ENCODE measurements around the gene AEBP1. TPM values are rescaled to one million over a fixed set of nuclear protein-coding genes. Genes with fewer than 3 reads are reported as not detected.

The AEBP1 gene
- total RNA-seq, 2 experiments from 2014 or later: 29.1 to 30.4 TPM

DNA sequence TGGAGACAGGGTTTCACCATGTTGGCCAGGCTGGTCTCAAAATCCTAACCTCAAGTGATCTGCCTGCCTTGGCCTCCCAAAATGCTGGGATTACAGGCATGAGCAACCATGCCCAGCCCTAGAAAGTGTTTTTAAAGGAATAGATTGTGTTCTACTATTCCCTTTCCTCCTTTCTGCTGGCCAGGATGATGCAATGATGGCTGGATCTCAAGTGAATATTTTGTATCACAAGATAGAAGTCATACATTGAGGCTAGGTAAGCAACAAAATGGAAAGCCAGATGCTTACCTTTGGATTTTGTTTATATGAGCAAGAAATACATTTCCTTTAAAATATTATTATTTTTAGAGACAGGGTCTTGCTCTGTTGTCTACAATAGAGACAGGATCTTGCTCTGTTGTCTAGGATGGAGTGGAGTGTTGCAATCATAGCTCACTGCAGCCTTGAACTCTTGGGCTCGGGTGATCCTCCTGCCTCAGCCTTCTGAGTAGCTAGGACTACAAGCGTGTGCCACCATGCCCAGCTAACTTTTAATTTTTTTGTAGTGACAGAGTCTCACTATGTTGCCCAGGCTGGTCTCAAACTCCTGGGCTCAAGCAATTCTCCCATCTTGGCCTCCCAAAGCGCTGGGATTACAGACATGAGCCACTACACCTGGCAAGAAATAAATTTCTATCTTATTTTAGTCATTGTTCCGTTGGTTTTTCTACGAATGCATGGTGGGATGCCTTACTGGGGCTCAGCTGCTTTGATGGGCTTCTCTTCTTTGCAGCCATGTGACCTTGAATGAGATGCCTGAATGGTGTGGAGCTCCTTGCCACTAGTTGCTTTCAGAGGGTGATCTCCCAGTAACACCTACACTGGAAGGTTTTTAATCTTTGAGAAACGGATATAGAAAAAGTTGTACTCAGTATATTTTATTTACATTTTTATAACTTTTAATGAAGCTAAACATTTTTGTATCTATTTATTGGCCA is 5.8 kb upstream of the AEBP1 start:
- no peaks in the 10 kb centered on the region for H3K27me3 Mint-ChIP-seq
- TF ChIP-seq, protein P1, sequence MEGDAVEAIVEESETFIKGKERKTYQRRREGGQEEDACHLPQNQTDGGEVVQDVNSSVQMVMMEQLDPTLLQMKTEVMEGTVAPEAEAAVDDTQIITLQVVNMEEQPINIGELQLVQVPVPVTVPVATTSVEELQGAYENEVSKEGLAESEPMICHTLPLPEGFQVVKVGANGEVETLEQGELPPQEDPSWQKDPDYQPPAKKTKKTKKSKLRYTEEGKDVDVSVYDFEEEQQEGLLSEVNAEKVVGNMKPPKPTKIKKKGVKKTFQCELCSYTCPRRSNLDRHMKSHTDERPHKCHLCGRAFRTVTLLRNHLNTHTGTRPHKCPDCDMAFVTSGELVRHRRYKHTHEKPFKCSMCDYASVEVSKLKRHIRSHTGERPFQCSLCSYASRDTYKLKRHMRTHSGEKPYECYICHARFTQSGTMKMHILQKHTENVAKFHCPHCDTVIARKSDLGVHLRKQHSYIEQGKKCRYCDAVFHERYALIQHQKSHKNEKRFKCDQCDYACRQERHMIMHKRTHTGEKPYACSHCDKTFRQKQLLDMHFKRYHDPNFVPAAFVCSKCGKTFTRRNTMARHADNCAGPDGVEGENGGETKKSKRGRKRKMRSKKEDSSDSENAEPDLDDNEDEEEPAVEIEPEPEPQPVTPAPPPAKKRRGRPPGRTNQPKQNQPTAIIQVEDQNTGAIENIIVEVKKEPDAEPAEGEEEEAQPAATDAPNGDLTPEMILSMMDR (IDR thresholded peaks at IDR 0.05): no peak
- peaks cover 26% of the 10 kb centered on the region for H3K4me1 Mint-ChIP-seq (ENCODE audit: low read depth)
- H3K9me3 Mint-ChIP-seq: no peaks in the 10 kb centered on the region
- ATAC-seq (peak; percentile 51), DNase-seq (peak; percentile 47)
- no peak overlapping the region for H3K4me3 Mint-ChIP-seq
- H3K27ac Mint-ChIP-seq: peak overlapping the region; percentile 86
- intact Hi-C loops (cut with micrococcal nuclease): no loop called here
- ChIA-PET POLR2A (interaction anchor here (0.6 to 2.6 kb wide), 12 partner anchors 7 to 550 kb away, joined by 3 to 11 read pairs (median 4); partner anchors contain the start of genes DBNL and PGAM2), CTCF (interaction anchor here (0.8 to 3.0 kb wide), 6 partner anchors 11 to 102 kb away, joined by 3 to 21 read pairs (median 4); partner anchors contain the start of gene YKT6)
- no peaks in the 10 kb centered on the region for H3K36me3 Mint-ChIP-seq (ENCODE audit: low read depth)

DNA sequence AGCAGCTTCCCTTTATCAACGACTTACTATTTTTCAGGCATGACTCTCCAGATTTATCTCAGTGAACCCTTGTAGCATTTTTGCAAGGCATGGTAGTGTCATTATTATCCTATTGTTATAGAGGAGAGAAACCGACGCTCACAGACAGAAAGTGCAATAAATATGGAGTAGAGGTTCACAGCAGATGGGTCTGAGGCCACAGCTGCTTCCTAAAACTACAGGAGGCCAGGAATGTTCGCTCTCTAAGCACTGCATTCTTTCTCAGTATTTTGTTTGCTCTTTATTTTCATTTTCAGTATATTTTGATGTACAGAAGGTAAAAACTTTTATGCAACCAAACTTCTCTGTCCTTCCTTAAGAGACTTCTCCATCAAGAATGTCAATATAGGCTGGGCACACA is 4.5 kb upstream of the AEBP1 start:
- Mint-ChIP-seq H3K4me1 (ENCODE audit: low read depth) (peaks cover 27% of the 10 kb centered on the region), H3K9me3 (no peaks in the 10 kb centered on the region), H3K27ac (no peak overlapping the region), H3K36me3 (ENCODE audit: low read depth) (no peaks in the 10 kb centered on the region), H3K27me3 (no peaks in the 10 kb centered on the region), H3K4me3 (no peak overlapping the region)
- ChIA-PET CTCF (interaction anchor here (1.1 to 3.0 kb wide), 2 partner anchors 15 to 96 kb away, joined by 4 to 21 read pairs; no protein-coding TSS in a partner anchor), POLR2A (interaction anchor here (1.1 to 2.6 kb wide), 3 partner anchors 16 to 53 kb away, joined by 3 to 11 read pairs (median 4); no protein-coding TSS in a partner anchor)
- no peak for DNase-seq
- intact Hi-C loops (cut with micrococcal nuclease): no loop called here
- no peak for ATAC-seq
- TF ChIP-seq, protein P1 (IDR thresholded peaks at IDR 0.05): no peak

DNA sequence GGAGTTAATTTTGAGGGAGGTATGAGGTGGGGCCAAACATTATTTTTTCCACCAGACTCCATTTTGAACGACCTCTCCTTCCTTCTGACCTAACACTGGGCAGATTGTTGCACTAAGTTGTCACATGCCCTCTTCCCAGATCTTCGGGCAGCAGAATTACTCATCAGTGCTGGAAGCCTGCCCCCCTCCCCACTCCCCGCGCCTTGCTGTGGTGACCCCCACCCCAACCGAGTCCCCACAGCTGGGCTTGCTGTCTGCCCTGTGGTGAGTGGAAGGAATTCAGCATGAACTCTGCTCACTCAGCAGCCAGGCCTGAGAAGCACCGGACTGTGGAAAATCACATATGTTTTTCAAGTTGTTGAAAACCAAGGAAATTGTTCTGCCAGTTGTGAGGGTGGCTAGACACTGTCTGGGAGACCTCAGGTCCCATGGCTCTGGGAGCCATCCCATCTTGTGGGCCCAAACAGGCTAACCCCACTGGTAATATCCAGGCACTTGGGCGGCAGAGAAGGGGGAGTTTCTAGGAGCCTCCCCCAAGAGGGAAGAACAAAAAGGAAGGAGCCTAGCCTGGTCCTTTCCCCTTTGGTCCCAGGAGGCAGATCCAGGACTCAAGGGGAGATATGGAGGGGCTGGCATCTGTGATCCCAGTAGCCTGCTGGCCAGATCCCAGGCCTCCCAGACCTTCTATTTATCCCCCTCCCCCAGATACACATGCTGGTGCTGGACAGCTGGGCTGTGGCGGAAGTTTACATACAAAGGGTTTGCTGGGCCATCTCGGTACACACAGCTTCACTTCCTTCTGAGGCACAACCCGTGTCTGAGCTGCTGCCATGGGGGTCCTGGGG is 3.5 kb upstream of the AEBP1 start:
- intact Hi-C loops (cut with micrococcal nuclease): no loop called here
- ATAC-seq (no peak), DNase-seq (no peak)
- Mint-ChIP-seq H3K36me3 (ENCODE audit: low read depth) (peaks cover under 1% of the 10 kb centered on the region), H3K4me3 (no peak overlapping the region), H3K9me3 (no peaks in the 10 kb centered on the region), H3K27ac (peak overlapping the region; percentile 42), H3K27me3 (peaks cover 2% of the 10 kb centered on the region), H3K4me1 (ENCODE audit: low read depth) (peaks cover 35% of the 10 kb centered on the region)
- CTCF ChIA-PET: interaction anchor here (0.7 to 1.4 kb wide), 2 partner anchors 12 to 19 kb away, joined by 3 read pairs; no protein-coding TSS in a partner anchor
- TF ChIP-seq, protein P1 (IDR thresholded peaks at IDR 0.05): no peak
- POLR2A ChIA-PET: interaction anchor here (1.4 to 1.5 kb wide), 2 partner anchors 11 to 26 kb away, joined by 4 to 6 read pairs; no protein-coding TSS in a partner anchor

DNA sequence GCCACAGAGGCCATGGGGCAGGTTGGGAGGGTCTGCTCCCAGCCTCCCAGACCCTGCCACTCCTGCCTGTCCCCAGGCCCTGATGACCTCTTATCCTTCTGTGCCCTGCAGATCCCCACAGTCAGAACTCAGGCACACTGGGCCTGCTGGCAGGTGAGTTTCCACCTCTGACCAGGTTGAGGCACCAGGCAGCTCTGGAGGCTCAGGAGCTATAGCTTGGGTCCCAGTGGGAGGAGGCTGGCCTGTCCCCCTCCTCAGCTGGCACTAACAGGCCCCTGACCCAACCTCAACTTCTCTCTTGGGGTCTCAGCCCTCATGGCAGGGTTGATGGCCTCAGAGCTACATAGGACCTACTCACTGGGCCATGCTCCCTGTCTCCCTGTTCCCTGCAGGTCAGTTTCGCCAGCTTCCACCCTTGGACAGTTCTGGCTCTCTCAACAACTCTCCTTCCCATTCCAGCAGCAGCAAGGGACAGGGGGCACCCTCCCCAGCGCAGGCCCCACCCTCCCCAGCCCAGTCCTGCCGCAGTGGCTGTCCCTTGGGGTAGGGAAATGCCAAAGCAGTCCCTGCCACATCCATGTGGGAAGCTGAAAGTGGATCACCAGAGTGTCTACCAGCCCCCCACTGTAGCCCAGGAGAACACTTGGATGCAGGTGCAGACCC is 2.7 kb upstream of the AEBP1 start:
- POLR2A ChIA-PET: interaction anchor here (1.4 to 2.2 kb wide), 4 partner anchors 11 to 26 kb away, joined by 4 to 10 read pairs (median 6); partner anchors contain the start of gene POLD2

More for the DNA sequence above, 2.7 kb upstream of the AEBP1 start:
- Mint-ChIP-seq H3K27ac (no peak overlapping the region), H3K4me3 (no peak overlapping the region), H3K36me3 (ENCODE audit: low read depth) (peaks cover 2% of the 10 kb centered on the region), H3K27me3 (peaks cover 2% of the 10 kb centered on the region), H3K4me1 (ENCODE audit: low read depth) (peaks cover 41% of the 10 kb centered on the region), H3K9me3 (no peaks in the 10 kb centered on the region)
- DNase-seq (no peak), ATAC-seq (no peak)
- CTCF ChIA-PET: interaction anchor here (0.7 to 1.4 kb wide), 3 partner anchors 11 to 20 kb away, joined by 3 read pairs; no protein-coding TSS in a partner anchor
- intact Hi-C loops (cut with micrococcal nuclease): no loop called here
- TF ChIP-seq, protein P1 (IDR thresholded peaks at IDR 0.05): no peak
